Fibroblast of gingiva (primary cell): ENCODE data around the gene SLC12A5.
A peak's percentile ranks its signal among the peaks of the same experiment; 100 is the strongest.
"Not testable (repeated sequence)": the region's sequence is repeated elsewhere in the genome, so short reads cannot be mapped to it uniquely, and the experiment has no call there.

Experiments used
- DNase-seq: peaks from one replicate; pipeline ENCODE4 v3.0.0-alpha.2; 2011; ENCODE audit warnings: low read depth

Gene SLC12A5

GRCh38 chr20:46028772-46029371, at the start of gene SLC12A5:
Gene SLC12A5, plus strand, starts transcription at chr20:46029215. Its CDS starts 130 bp downstream, at chr20:46029345.
- DNase-seq = no peak

GRCh38 chr20:45981261-45981660, 47.8 kb upstream of the SLC12A5 start:
- no peak for DNase-seq

DNA sequence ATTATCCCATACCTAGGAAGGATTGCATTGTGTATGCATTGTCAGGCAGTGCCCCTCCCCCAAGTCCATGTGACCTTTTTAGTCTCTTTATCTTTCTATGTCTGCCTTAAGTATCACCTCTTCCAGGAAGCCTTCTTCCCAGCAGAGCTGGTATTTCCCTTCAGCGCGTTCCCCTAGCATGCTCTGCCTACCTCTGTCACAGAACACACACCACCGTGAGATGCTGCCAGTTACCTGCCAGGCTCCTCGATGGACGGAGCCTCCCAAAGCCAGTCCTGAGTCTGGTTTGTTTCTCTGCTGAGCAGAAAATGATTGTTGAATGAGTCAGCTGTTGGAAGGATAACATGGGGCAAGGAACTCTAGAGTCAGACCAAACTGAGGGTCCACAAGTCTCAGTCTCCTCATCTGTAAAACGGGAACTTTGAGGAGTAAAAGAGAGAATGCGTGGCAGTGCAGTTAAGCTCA, 45.7 kb upstream of the SLC12A5 start:
- DNase-seq = no peak

- DNase-seq = no peak
These were observed 43.4 kb upstream of the SLC12A5 start for GRCh38 chr20:45985573-45985972.

GRCh38 chr20:45987108-45987780, 41.8 kb upstream of the SLC12A5 start:
- no peak for DNase-seq

GRCh38 chr20:45988830-45989229, 40.2 kb upstream of the SLC12A5 start:
- DNase-seq = not testable (repeated sequence)

GRCh38 chr20:45991616-45992015, 37.4 kb upstream of the SLC12A5 start:
- no peak for DNase-seq

DNA sequence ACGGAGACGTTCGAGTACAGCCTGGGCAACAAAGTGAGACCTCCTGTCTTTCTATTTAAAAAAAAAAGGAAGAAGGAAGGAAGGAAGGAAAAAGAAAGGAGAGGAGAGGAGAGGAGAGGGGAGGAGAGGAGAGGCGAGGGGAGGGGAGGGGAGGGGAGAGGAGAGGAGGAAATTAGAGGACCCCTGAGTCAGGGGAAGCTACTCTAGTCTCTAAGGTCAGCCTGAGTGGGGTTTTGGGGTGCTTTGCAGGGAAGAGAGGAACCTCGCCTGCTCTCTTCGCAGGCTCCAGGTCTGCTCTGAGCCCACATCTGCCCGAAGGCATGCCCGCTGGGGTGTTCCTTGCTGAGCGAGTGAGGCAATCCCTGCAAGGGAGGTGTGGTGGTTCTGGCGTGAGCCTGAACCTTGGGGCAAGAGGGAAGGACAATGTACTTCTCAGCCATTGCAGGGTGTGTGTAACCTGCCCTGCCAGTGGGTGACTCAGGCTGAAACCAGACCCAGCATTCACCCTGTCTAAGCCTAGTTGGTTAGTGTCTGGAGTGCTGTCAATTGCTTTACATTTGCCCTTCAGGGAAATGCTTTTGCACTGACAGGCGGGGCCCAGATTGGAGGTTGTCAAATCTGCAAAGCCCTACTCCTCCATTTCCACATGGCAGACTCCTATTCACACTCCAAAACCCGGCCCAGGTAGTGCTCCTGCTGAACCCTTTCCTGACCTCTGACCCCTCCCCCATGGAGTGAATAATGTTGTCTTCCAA, 35.6 kb upstream of the SLC12A5 start:
- DNase-seq = peak; percentile 44

DNA sequence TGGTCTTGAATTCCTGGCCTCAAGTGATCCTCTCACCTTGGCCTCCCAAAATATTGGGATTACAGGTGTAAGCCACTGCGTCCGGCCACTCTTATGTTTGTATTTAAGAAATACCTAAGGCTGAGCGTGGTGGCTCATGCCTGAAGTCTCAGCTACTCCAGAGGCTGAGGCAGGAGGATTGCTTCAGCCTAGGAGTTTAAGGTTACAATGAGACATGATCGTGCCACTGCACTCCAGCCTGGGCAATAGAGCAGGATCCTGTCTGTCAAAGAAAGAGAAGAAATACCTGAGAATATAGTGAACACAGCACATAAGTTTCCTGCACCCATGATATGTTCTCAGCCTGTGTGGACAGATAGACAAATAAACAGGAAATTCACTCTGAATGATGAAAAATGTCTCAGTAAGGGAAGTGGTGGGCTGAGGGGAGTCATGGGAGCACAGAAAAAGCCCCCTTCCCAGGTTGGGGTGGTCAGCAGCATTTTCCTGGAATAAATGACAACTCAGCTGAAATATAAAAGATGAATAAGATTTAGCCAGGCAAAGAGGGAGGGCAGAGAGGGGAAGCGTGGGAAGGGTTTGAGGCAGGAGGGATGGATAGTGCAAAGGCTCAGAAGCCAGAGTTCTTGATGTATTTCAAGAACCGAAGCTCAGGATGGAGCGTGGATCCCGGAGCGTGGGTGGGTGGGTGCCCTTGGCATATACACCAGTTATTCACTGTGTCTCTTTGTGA, 34.1 kb upstream of the SLC12A5 start:
- no peak for DNase-seq

DNA sequence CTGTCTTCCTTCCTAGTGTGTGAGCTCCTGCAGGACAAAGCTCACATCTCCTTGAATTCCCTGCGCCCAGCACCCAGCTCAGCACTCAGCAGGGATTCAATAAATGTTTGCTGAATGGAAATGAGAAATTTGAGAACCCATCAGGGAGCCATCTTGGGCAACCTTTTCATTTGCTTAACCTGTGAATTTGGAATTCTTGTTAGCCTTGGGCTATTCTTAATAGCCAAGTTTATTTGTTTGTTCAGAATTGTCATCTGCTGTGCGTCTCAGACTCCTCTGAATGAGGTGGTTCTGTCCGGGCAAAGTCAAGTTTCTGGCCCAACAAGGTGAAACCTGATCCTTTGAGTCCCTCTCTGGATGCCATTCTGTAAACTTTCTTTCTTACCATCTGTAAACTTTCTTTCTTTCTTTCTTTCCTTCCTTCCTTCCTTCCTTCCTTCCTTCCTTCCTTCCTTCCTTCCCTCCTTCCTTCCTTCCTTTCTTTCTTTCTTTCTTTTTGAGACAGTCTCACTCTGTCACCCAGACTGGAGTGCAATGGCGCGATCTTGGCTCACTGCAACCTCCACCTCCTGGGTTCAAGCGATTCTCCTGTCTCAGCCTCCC, 33.4 kb upstream of the SLC12A5 start:
- not testable (repeated sequence) for DNase-seq

- DNase-seq = no peak
These were observed 31.8 kb upstream of the SLC12A5 start for GRCh38 chr20:45997187-45997586.

- DNase-seq = no peak
These were observed 30.7 kb upstream of the SLC12A5 start for GRCh38 chr20:45998337-45998736.

DNA sequence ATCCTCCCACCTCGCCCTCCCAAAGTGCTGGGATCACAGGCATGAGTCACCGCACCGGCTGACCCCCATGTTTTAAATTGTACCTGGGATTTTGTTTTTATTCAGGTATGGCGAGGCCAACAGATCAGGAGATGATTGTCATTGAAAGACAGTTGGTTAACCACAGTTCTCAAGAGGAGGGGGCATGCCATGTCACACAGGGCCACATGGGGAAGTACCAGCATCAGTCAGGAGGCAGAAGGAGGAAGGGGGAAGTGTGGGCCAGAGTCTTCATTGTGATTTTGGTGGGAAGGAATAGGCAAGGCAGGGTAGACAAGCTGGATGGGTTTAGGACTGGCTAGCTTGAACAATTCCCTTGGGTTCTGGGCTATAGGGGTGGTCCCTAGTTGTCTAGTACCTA, 30.3 kb upstream of the SLC12A5 start:
- DNase-seq = no peak

DNA sequence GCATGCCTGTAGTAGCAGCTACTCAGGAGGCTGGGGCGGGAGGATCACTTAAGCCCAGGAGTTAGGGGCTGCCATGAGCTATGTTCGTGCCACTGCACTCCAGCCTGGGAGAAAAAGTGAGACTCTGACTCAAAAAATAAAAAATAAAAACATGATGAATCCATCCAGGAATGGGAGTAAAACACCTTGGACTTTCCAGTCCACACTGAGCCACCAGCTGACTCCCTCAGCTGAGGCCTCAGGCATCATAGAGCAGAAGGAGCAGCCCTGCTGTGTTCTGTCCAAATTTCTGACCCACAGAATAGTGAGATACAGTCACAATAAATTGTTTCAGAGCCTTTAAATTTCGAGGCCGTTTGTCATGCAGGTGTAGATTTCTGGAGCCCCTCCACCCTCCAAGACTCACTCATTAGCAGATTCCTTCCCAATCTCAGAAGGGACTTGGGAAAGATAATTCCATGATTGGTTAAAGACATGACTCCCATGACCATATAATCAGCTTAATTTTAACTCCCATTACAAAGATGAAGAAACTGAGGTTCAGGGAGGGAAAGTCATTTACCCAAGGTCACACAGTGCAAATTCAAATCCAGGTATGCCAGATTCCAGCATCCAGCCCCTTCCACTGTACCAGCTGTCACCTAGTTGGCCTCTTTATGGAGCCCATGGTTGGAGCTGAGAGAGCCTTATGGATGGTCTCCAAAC, 29.3 kb upstream of the SLC12A5 start:
- DNase-seq = no peak

- DNase-seq = no peak
These were observed 28.6 kb upstream of the SLC12A5 start for GRCh38 chr20:46000262-46000996.

DNA sequence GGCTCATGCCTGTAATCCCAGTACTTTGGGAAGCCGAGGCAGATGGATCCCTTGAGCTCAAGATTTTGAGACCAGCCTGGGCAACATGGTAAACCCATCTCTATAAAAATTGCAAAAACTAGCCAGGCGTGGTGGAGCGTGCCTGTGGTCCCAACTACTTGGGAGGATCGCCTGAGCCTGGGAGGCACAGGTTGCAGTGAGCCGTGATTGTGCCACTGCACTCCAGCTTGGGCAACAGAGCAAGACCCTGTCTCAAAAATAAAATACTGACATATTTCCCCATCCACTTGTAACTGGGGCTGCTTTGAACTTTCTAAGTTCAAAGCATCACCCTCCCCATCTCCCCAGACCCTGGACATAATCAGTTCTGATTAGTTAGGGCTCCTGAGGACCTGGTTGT, 27.5 kb upstream of the SLC12A5 start:
- DNase-seq = no peak

DNA sequence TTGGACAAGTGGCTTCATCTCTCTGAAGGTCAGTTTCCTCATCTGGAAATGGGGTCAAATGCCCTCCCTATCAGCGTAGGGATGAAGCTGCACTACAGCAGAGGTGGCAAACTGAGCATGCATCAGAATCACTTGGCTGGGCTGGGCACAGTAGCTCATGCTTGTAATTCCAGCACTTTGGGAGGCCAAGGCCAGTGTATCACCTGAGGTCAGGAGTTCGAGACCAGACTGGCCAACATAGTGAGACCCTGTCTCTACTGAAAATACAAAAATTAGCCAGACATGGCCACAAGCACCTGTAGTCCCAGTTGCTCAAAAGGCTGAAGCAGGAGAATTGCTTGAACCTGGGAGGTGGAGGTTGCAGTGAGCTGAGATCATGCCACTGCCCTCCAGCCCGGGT, 27.0 kb upstream of the SLC12A5 start:
- DNase-seq = no peak

DNA sequence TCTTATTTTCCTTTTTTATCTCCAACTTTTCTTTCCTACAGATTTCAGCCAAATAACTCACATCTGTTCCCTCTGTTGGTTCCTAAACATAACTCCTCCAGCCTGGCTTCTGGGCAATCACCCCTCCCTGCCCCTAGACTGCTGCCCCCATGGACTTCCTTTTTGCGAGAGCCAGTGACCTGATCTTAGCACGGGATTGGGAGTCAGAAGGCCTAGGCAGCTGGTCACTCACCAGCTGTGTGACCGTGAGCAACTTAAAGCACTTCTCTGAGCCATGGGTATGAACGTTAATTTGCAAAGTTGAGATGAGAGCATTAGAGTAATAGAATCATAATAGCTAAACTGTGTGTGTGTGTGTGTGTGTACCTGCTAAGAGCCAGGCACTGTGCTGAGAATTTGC, 24.8 kb upstream of the SLC12A5 start:
- no peak for DNase-seq

DNA sequence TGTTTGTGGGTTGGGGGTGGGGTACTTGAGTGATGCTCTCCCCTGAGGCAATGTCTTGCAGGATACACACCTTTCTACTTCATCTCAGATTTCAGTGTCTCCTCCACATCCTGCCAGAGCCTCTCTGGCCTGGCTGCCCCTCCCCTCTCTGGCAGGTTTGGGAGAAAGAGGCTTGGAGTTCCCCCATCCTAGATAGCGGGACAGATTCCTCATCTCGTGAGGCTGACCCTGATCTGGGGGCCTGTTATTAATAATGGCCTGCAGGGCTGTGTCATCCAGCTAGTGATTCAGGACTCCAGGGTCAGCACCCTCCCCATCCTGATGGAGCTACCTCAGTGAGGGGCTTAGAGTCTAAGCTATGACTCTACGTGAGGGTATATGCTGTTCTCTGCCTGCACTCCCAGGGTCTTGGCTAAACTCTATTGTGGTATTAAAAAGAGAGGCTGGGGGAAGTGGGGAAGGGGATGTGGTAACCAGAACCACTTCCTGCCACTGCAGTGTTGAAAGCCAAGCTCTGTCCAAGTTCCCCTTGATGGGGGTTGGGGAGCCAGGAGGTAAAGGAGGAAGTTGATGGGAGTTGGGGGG, 24.0 kb upstream of the SLC12A5 start:
- DNase-seq = no peak

- no peak for DNase-seq
These were observed 22.9 kb upstream of the SLC12A5 start for GRCh38 chr20:46006022-46006705.
